HG03097 (cell line): ENCODE results near the gene EBLN1.

Experiments used
- ATAC-seq: cut with Tn5 transposase; IDR thresholded peaks from one replicate; pipeline ENCODE4 v1.9.1; 2021; ENCODE audit not compliant: unreplicated experiment, low FRiP score

EBLN1 gene

GRCh38 chr10:22217842-22218241 is at the start of gene EBLN1:
Gene EBLN1 (minus strand): TSS chr10:22218015. CDS start chr10:22209983, 8,032 bp downstream.
- ATAC-seq: no peak

- no peak for ATAC-seq
These were observed 48.2 kb upstream of the EBLN1 start for GRCh38 chr10:22265839-22266537.

DNA sequence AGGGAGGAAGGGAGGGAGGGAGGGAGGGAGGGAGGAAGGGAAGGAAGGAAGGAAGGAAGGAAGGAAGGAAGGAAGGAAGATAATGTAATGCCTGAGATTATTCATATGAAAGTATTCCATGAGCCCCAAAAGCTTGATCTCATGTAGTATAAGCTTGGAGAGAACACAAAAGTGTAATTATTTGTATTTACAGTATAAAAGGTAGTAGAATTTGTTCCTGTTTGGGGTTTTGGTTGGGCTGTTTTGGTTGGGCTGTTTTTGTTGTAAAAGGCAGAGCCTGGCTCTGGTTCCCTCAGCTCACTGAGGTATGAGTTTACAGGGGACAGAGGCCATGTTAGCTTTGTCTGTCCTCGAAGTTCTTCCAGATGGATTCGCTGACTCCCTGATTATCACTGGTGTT is 45.3 kb upstream of the EBLN1 start:
- ATAC-seq: no peak

GRCh38 chr10:22259280-22259679 is 41.5 kb upstream of the EBLN1 start:
- ATAC-seq: no peak

GRCh38 chr10:22258471-22258870 is 40.7 kb upstream of the EBLN1 start:
- ATAC-seq: no peak

DNA sequence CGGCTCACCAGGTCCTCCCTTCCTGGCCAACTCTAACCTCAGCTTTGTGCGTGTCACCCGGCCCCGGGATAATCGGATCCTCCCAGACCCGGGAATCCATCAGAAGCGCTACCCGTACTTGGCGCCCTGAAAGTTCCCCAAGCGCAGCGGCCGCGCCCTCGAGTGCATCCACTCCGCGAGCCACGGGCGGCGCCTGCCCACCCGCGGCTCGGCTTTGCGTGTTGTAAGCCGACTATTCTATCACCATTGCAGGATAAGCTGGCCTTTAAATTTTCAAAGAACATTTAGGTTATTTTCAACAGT is 35.7 kb upstream of the EBLN1 start:
- ATAC-seq: no peak

- peak; percentile 39 for ATAC-seq
These were observed 35.2 kb upstream of the EBLN1 start for GRCh38 chr10:22252801-22253579.

GRCh38 chr10:22252224-22252800 is 34.5 kb upstream of the EBLN1 start:
- peak; percentile 73 for ATAC-seq

GRCh38 chr10:22251751-22252223 is 34.0 kb upstream of the EBLN1 start:
- peak; percentile 34 for ATAC-seq

DNA sequence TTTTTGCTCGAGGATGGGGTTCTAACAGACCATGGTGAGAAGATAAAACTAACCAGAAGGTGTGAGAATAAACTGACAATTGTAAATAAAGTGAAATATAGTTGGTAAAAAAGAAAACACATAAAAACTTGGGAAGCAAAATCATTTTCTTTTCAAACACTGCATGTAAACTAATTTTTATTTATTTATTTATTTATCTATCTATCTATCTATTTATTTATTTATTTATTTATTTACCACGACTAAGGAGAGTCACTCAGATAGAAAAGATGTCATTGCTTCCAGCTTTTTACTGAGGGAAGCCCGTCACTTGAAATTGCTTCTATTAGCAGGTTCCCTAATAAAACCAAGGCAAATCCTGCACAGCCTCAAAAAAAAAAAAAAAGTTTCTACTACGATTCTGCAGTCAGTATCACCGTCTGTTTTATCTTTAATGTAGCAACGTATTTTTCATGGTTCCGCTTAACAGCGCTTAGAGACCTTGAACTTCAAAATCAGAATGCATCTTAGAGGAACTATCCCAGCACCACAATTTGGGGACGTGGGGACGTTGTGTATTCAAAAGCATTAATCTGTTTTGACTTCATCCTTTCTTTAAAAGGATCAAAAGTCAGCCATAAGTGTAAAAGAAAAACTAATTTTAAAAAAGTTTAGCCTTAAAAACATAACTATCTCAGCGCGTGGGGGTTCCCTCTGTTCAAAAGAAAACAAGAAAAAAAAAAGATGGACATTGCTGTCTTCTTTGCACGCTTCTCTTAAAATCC is 33.3 kb upstream of the EBLN1 start:
- no peak for ATAC-seq

- ATAC-seq: no peak
These were observed 29.8 kb upstream of the EBLN1 start for GRCh38 chr10:22247636-22248035.

DNA sequence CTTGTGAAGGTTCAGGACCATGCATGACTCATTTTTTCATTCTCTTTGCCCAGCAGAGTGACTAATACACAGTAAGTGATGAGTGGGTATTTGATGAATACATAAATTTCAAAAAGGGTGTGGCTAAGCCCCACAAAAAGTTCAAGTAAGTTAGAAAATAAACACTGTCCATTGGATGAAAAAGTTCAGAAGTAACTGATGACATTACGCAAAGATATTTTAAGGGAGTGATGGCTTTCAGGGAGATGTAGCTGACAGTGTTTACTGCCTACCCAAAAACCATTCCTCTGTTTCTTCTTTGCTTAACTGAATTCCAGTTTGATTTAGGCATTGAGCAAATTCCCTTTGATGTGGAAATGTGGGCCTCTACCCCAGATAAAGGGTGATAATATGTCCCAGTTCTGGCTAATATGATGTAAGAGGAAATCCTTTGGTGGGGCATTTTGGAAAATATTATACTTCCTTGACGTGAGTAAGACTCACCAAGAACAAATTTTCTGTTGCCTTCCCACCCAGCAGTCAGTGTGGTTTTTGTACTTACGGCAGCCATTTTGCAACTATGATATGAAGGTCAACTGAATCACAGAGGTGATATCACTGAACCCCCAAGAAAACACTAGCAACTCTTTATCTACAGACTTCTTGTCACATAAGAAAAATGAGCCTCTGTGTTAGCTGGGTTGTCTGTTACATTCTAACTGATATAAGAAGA is 29.0 kb upstream of the EBLN1 start:
- no peak for ATAC-seq

GRCh38 chr10:22245567-22245966 is 27.8 kb upstream of the EBLN1 start:
- no peak for ATAC-seq

DNA sequence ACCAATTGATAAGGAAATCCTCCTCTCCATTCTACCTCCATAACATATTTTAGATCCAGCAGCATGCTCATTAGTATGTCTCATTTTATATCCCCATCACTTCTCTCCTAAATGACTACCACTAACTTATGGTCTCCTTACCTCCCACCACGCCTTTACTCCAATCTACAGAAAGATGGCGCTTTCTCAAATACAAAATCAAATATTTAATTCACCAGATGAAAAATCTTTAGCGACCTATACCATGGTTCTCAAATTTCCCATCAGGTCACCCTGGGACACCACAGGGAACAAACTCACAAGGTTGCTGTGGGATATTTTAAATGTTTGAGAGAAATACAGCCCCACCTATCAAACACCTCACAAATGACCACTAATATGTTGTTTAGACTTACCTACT is 27.0 kb upstream of the EBLN1 start:
- no peak for ATAC-seq

DNA sequence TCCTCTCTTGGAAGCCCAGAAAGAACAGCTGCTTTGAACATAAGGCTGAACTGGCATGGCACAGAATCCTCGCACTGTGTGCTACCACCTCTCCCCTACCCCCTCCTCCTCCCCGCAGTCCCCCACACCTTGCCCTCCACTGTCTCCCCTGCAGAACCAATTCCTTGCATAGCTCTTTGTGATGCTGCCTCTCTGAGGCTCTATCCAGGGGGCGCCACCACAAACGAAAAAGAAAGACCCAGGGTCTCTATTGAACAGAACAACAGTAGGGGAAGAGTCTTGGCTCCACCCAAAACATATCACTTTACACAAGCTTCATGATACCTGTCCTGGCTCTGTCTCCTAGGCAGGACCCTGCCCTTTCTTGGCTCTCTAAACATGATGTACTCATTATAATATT is 26.2 kb upstream of the EBLN1 start:
- ATAC-seq: no peak

GRCh38 chr10:22243321-22243720 is 25.5 kb upstream of the EBLN1 start:
- ATAC-seq: no peak

DNA sequence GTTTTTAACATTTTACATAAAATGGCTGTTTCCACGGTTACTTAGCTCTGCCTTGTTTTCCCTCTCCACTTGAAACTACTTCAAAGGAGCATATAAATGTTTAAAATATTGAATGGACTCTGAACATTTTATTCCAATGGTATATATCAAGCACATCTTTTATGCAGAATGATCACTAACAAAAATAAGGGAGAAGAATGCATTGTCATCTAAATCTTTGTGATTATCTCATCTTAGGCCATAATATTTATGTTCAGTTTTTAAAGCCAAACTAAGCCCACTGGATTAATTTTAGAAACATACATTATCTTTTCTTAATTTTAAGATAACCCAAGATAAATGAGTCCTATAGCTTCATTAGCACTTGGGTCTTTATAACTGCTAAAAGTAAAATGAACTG is 13.4 kb upstream of the EBLN1 start:
- ATAC-seq: no peak

- ATAC-seq: no peak
These were observed 12.5 kb upstream of the EBLN1 start for GRCh38 chr10:22230158-22230833.

DNA sequence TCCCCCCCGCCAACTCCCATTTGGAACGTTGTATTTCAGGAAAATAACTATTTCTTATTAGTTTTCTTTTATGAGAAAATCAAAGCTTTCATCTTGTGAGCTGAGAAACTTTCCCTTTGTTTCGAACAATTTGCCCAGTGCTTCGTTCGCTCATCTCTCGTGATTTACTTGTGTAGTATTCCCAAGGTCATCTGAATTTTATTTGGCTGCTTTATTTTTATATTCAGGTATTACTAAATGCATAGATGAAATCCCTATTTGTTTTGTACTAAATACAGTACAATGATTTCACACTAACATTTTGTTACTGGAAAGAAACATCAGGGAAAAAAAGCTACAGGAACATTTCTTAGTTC is 12.0 kb upstream of the EBLN1 start:
- ATAC-seq: no peak
